ENCODE data around the gene SELENOM.

DNA sequence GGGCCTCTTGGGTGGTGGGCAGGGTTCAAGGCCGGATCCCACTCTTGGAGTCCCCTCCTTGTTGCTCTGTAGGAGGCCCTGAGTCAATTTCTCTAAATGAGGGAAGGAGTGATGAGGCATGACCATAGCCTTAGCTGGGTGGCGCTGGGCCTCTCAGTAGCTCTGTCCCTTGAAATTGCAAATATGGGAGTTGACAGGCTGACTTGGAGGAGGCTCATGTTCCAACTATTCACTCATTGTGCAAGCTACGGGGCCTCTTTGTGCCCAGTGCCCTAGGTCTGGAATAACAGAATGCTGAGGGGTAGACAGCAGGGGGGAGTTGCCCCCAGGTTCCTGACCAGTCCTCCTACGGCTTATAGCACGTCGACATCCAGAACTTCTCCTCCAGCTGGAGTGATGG, 8.0 kb downstream of the SELENOM start:
- TF ChIP-seq, protein P1, sequence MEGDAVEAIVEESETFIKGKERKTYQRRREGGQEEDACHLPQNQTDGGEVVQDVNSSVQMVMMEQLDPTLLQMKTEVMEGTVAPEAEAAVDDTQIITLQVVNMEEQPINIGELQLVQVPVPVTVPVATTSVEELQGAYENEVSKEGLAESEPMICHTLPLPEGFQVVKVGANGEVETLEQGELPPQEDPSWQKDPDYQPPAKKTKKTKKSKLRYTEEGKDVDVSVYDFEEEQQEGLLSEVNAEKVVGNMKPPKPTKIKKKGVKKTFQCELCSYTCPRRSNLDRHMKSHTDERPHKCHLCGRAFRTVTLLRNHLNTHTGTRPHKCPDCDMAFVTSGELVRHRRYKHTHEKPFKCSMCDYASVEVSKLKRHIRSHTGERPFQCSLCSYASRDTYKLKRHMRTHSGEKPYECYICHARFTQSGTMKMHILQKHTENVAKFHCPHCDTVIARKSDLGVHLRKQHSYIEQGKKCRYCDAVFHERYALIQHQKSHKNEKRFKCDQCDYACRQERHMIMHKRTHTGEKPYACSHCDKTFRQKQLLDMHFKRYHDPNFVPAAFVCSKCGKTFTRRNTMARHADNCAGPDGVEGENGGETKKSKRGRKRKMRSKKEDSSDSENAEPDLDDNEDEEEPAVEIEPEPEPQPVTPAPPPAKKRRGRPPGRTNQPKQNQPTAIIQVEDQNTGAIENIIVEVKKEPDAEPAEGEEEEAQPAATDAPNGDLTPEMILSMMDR (conservative IDR thresholded peaks at IDR 0.05 in 1 of 2, IDR thresholded peaks at IDR 0.05 in 1 of 2; ENCODE audit: low read depth in 1 of 2, low read length in 2 of 2), result no peak
- no peak for TF ChIP-seq EZH2 (IDR thresholded peaks at IDR 0.05; ENCODE audit: low read length, missing control alignments)
